ENCODE results near the gene IL17C. TPM values are rescaled to one million over a fixed set of nuclear protein-coding genes. Genes with fewer than 3 reads are reported as not detected.
A peak's percentile ranks its signal among the peaks of the same experiment; 100 is the strongest.
"Not testable (repeated sequence)": the region's sequence is repeated elsewhere in the genome, so short reads cannot be mapped to it uniquely, and the experiment has no call there.

IL17C gene
- total RNA-seq, 2 experiments from 2014 or later, result 0.68 TPM; not detected in 1

- ATAC-seq (ENCODE audit: low read depth) (peak; percentile 47), DNase-seq (no peak)
- peaks cover 16% of the 10 kb centered on the region for H3K36me3 Mint-ChIP-seq
- H3K4me1 Mint-ChIP-seq, result no peaks in the 10 kb centered on the region
- POLR2A ChIA-PET, result no interaction called here
- H3K9me3 Mint-ChIP-seq, result no peaks in the 10 kb centered on the region
- H3K4me3 Mint-ChIP-seq, result no peak overlapping the region
- no peak overlapping the region for H3K27ac Mint-ChIP-seq
- no peaks in the 10 kb centered on the region for H3K27me3 Mint-ChIP-seq
Observed at GRCh38 chr16:88599825-88600538, 38.4 kb upstream of the IL17C start.

- Mint-ChIP-seq H3K4me3 (no peak overlapping the region), H3K36me3 (peaks cover 13% of the 10 kb centered on the region), H3K4me1 (no peaks in the 10 kb centered on the region), H3K27me3 (no peaks in the 10 kb centered on the region), H3K9me3 (no peaks in the 10 kb centered on the region), H3K27ac (no peak overlapping the region)
- DNase-seq, result no peak
- POLR2A ChIA-PET, result no interaction called here
- ATAC-seq (ENCODE audit: low read depth), result no peak
Observed at GRCh38 chr16:88600539-88600896, 37.9 kb upstream of the IL17C start.

GRCh38 chr16:88601313-88602036, 36.9 kb upstream of the IL17C start:
- Mint-ChIP-seq H3K9me3 (no peaks in the 10 kb centered on the region), H3K36me3 (peaks cover 13% of the 10 kb centered on the region), H3K27me3 (no peaks in the 10 kb centered on the region), H3K4me3 (no peak overlapping the region), H3K27ac (no peak overlapping the region), H3K4me1 (no peaks in the 10 kb centered on the region)
- DNase-seq, result no peak
- no peak for ATAC-seq (ENCODE audit: low read depth)
- POLR2A ChIA-PET, result no interaction called here

GRCh38 chr16:88602091-88602490, 36.3 kb upstream of the IL17C start:
- ATAC-seq (ENCODE audit: low read depth) (no peak), DNase-seq (no peak)
- H3K4me1 Mint-ChIP-seq, result no peaks in the 10 kb centered on the region
- no peaks in the 10 kb centered on the region for H3K27me3 Mint-ChIP-seq
- H3K36me3 Mint-ChIP-seq, result peaks cover 13% of the 10 kb centered on the region
- H3K4me3 Mint-ChIP-seq, result no peak overlapping the region
- POLR2A ChIA-PET, result no interaction called here
- H3K9me3 Mint-ChIP-seq, result no peaks in the 10 kb centered on the region
- H3K27ac Mint-ChIP-seq, result no peak overlapping the region

GRCh38 chr16:88605186-88606147, 32.9 kb upstream of the IL17C start:
- Mint-ChIP-seq H3K27me3 (no peaks in the 10 kb centered on the region), H3K9me3 (no peaks in the 10 kb centered on the region), H3K4me3 (no peak overlapping the region), H3K36me3 (peaks cover 13% of the 10 kb centered on the region), H3K4me1 (peaks cover 3% of the 10 kb centered on the region), H3K27ac (no peak overlapping the region)
- POLR2A ChIA-PET, result no interaction called here
- DNase-seq (no peak), ATAC-seq (ENCODE audit: low read depth) (no peak)

GRCh38 chr16:88606148-88606757, 32.1 kb upstream of the IL17C start:
- H3K36me3 Mint-ChIP-seq, result peaks cover 13% of the 10 kb centered on the region
- H3K9me3 Mint-ChIP-seq, result no peaks in the 10 kb centered on the region

GRCh38 chr16:88608076-88608475, 30.3 kb upstream of the IL17C start:
- POLR2A ChIA-PET, result no interaction called here
- DNase-seq, result no peak
- no peak overlapping the region for H3K27ac Mint-ChIP-seq
- no peak for ATAC-seq (ENCODE audit: low read depth)
- H3K27me3 Mint-ChIP-seq, result no peaks in the 10 kb centered on the region
- peaks cover 4% of the 10 kb centered on the region for H3K4me1 Mint-ChIP-seq
- H3K36me3 Mint-ChIP-seq, result peaks cover 11% of the 10 kb centered on the region
- H3K4me3 Mint-ChIP-seq, result no peak overlapping the region
- no peaks in the 10 kb centered on the region for H3K9me3 Mint-ChIP-seq

More at GRCh38 chr16:88606148-88606757, 32.1 kb upstream of the IL17C start:
- DNase-seq (no peak), ATAC-seq (ENCODE audit: low read depth) (no peak)
- Mint-ChIP-seq H3K27me3 (no peaks in the 10 kb centered on the region), H3K4me1 (peaks cover 3% of the 10 kb centered on the region), H3K4me3 (no peak overlapping the region), H3K27ac (no peak overlapping the region)
- POLR2A ChIA-PET, result no interaction called here

GRCh38 chr16:88609426-88609825, 28.9 kb upstream of the IL17C start:
- POLR2A ChIA-PET; H3K27me3 Mint-ChIP-seq; H3K4me1 Mint-ChIP-seq; ATAC-seq (ENCODE audit: low read depth); H3K27ac Mint-ChIP-seq; H3K4me3 Mint-ChIP-seq; DNase-seq; H3K9me3 Mint-ChIP-seq: not testable (repeated sequence)
- peaks cover 10% of the 10 kb centered on the region for H3K36me3 Mint-ChIP-seq

- no peak overlapping the region for H3K27ac Mint-ChIP-seq
- peaks cover 10% of the 10 kb centered on the region for H3K36me3 Mint-ChIP-seq
- no peaks in the 10 kb centered on the region for H3K9me3 Mint-ChIP-seq
- no peak for DNase-seq
- H3K4me1 Mint-ChIP-seq, result peaks cover 4% of the 10 kb centered on the region
- ATAC-seq (ENCODE audit: low read depth), result no peak
- H3K27me3 Mint-ChIP-seq, result no peaks in the 10 kb centered on the region
- POLR2A ChIA-PET, result no interaction called here
- no peak overlapping the region for H3K4me3 Mint-ChIP-seq
Observed at GRCh38 chr16:88610080-88610479, 28.3 kb upstream of the IL17C start.

GRCh38 chr16:88610909-88611812, 27.2 kb upstream of the IL17C start:
- Mint-ChIP-seq H3K27me3 (no peaks in the 10 kb centered on the region), H3K27ac (no peak overlapping the region), H3K4me1 (peaks cover 4% of the 10 kb centered on the region), H3K4me3 (no peak overlapping the region), H3K36me3 (peaks cover 8% of the 10 kb centered on the region), H3K9me3 (no peaks in the 10 kb centered on the region)
- DNase-seq (no peak), ATAC-seq (ENCODE audit: low read depth) (no peak)
- POLR2A ChIA-PET, result interaction anchor here (0.9 kb wide), 1 partner anchor 9 kb away, joined by 3 read pairs; no protein-coding TSS in a partner anchor

- Mint-ChIP-seq H3K36me3 (peaks cover 8% of the 10 kb centered on the region), H3K4me3 (no peak overlapping the region), H3K27ac (no peak overlapping the region), H3K4me1 (peaks cover 4% of the 10 kb centered on the region), H3K9me3 (no peaks in the 10 kb centered on the region), H3K27me3 (no peaks in the 10 kb centered on the region)
- POLR2A ChIA-PET, result interaction anchor here (1.1 kb wide), 1 partner anchor 43 kb away, joined by 3 read pairs; the partner anchor contains the start of gene ZC3H18
- no peak for ATAC-seq (ENCODE audit: low read depth)
- DNase-seq, result no peak
Observed at GRCh38 chr16:88613293-88613692, 25.1 kb upstream of the IL17C start.

Measured in activated naive CD8-positive, alpha-beta T cell treated with anti-CD3 and anti-CD28 coated beads, Interleukin-2, amount 10 ng/mL, durations not matched to agents 7 days and 5 days (primary cell).